ENCODE results near the gene SPINK6. TPM values are rescaled to one million over a fixed set of nuclear protein-coding genes. Genes with fewer than 3 reads are reported as not detected.

SPINK6 gene
- total RNA-seq, 2 experiments from 2014 or later: not detected

DNA sequence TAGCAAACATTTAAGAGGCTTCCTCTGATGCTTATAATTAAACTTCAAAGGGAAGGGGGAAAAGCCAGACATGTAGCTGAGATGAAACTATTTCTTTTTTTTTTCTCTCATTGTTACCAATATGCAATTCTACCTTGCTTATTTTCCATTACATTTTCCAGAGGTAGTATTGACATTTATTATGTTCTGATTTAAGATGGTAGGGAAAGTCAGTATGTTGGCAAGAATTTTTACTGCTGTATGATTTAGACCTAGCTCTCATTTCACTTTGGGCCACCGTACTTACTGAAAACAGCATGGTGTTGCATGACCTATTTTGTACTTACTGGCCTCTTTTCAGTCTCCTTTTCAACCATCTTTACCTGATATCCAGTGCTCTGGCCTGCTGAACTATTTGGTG, 9.6 kb upstream of the SPINK6 start:
- H3K27ac ChIP-seq (ENCODE audit: low read depth, low read length, poor library complexity, severe bottlenecking): no peak overlapping the region
- TF ChIP-seq EZH2phosphoT487 (IDR thresholded peaks at IDR 0.05; ENCODE audit: borderline replicate concordance, low read depth, low read length): no peak
- TF ChIP-seq, protein P1, sequence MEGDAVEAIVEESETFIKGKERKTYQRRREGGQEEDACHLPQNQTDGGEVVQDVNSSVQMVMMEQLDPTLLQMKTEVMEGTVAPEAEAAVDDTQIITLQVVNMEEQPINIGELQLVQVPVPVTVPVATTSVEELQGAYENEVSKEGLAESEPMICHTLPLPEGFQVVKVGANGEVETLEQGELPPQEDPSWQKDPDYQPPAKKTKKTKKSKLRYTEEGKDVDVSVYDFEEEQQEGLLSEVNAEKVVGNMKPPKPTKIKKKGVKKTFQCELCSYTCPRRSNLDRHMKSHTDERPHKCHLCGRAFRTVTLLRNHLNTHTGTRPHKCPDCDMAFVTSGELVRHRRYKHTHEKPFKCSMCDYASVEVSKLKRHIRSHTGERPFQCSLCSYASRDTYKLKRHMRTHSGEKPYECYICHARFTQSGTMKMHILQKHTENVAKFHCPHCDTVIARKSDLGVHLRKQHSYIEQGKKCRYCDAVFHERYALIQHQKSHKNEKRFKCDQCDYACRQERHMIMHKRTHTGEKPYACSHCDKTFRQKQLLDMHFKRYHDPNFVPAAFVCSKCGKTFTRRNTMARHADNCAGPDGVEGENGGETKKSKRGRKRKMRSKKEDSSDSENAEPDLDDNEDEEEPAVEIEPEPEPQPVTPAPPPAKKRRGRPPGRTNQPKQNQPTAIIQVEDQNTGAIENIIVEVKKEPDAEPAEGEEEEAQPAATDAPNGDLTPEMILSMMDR (conservative IDR thresholded peaks at IDR 0.05; ENCODE audit: low read length): no peak
- H3K4me2 ChIP-seq (ENCODE audit: low read length): no peak overlapping the region
- no peaks in the 10 kb centered on the region for H3K9me3 ChIP-seq (ENCODE audit: low read length)
- ChIA-PET CTCF (ENCODE audit: unreplicated experiment) (no interaction called here), POLR2A (no interaction called here)
- H3K9me2 ChIP-seq (ENCODE audit: insufficient read depth, low read length): no peaks in the 10 kb centered on the region
- no peak for DNase-seq (ENCODE audit: low spot score)
- no peaks in the 10 kb centered on the region for H3K79me2 ChIP-seq (ENCODE audit: insufficient read depth, low read depth, low read length)
- BruUV-seq (replicated peaks): no TSS peak
- no peak overlapping the region for H3K4me3 ChIP-seq (ENCODE audit: low read depth, low read length, poor library complexity, severe bottlenecking)
- no peaks in the 10 kb centered on the region for H4K20me1 ChIP-seq (ENCODE audit: insufficient read depth, low read length)
- no peak overlapping the region for H2AFZ ChIP-seq (ENCODE audit: low read length)
- intact Hi-C loops (cut with micrococcal nuclease; ENCODE audit: unreplicated experiment): no loop called here
- no peaks in the 10 kb centered on the region for H3K36me3 ChIP-seq (ENCODE audit: insufficient read depth, low read length)
- H3K4me1 ChIP-seq (ENCODE audit: insufficient read depth, low read length, poor library complexity, severe bottlenecking): no peaks in the 10 kb centered on the region

DNA sequence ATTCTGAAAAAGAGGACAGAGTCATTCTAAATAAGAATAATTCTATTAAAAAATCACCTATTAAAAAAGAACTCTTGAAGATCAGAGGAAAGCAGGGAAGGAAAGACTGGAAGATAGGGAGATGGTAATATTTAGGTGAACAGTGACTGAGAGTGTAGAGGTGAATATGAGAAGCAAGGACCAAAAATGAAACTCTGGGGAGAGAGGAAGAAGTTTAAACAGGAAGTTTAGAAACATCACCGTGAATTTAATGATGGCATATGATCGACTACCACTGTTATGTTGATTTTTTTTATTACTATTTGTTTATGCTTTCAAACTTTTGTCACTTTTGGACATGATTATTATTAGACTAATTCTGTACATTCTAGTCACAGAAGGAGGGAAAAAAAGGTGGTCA, 1.7 kb upstream of the SPINK6 start:
- Histone ChIP-seq H3K36me3 (ENCODE audit: insufficient read depth, low read length) (no peaks in the 10 kb centered on the region), H3K4me3 (ENCODE audit: low read depth, low read length, poor library complexity, severe bottlenecking) (no peak overlapping the region), H3K27ac (ENCODE audit: low read depth, low read length, poor library complexity, severe bottlenecking) (no peak overlapping the region), H3K9me2 (ENCODE audit: insufficient read depth, low read length) (no peaks in the 10 kb centered on the region), H3K9me3 (ENCODE audit: low read length) (no peaks in the 10 kb centered on the region), H3K4me1 (ENCODE audit: insufficient read depth, low read length, poor library complexity, severe bottlenecking) (no peaks in the 10 kb centered on the region), H2AFZ (ENCODE audit: low read length) (no peak overlapping the region), H3K4me2 (ENCODE audit: low read length) (no peak overlapping the region), H3K79me2 (ENCODE audit: insufficient read depth, low read depth, low read length) (no peaks in the 10 kb centered on the region), H4K20me1 (ENCODE audit: insufficient read depth, low read length) (no peaks in the 10 kb centered on the region)
- ChIA-PET POLR2A (no interaction called here), CTCF (ENCODE audit: unreplicated experiment) (no interaction called here)
- TF ChIP-seq, protein P1 (conservative IDR thresholded peaks at IDR 0.05; ENCODE audit: low read length): no peak
- no peak for TF ChIP-seq EZH2phosphoT487 (IDR thresholded peaks at IDR 0.05; ENCODE audit: borderline replicate concordance, low read depth, low read length)
- intact Hi-C loops (cut with micrococcal nuclease; ENCODE audit: unreplicated experiment): no loop called here
- no TSS peak for BruUV-seq (replicated peaks)
- no peak for DNase-seq (ENCODE audit: low spot score)

DNA sequence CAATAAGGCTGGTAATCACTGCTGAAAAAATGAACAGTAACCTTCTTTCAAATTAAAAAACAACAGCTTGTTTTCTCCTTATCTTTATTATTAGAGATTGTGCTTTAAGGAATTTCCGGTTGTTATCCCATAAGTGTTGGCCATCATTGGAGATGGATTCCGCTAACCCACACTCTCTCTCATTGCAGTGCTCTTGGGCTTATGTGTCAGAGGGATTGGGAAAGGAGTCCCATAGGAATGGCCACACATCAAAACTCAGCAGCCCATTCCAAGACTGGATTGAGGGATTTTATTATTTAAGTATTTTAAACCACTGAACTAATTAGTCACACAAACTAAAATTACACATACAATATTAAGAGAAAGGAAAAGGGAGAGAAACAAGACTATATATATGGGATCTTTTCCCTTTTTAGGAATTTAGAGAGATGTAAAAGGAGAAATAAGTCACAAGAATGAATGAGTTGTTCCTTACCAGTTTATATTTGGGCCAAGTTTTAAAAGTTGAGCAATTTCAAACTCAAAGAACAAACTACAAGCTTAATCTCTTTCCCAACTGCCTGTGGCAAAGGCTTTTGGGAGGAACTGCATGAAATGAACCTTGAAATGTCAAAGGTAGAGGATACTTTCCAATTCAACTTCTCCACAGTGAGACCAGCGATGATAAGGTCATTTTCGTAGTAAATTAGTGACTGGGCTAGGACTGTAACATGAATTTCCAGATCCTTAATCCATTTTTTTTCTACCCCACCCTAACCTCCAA, 2.4 kb downstream of the SPINK6 start:
- no peak overlapping the region for H3K4me3 ChIP-seq (ENCODE audit: low read depth, low read length, poor library complexity, severe bottlenecking)
- no peaks in the 10 kb centered on the region for H3K4me1 ChIP-seq (ENCODE audit: insufficient read depth, low read length, poor library complexity, severe bottlenecking)
- H2AFZ ChIP-seq (ENCODE audit: low read length): no peak overlapping the region
- H3K4me2 ChIP-seq (ENCODE audit: low read length): no peak overlapping the region
- no peak for TF ChIP-seq EZH2phosphoT487 (IDR thresholded peaks at IDR 0.05; ENCODE audit: borderline replicate concordance, low read depth, low read length)
- no peaks in the 10 kb centered on the region for H3K36me3 ChIP-seq (ENCODE audit: insufficient read depth, low read length)
- intact Hi-C loops (cut with micrococcal nuclease; ENCODE audit: unreplicated experiment): no loop called here
- no peaks in the 10 kb centered on the region for H3K9me3 ChIP-seq (ENCODE audit: low read length)
- H3K79me2 ChIP-seq (ENCODE audit: insufficient read depth, low read depth, low read length): no peaks in the 10 kb centered on the region
- H3K9me2 ChIP-seq (ENCODE audit: insufficient read depth, low read length): no peaks in the 10 kb centered on the region
- no peaks in the 10 kb centered on the region for H4K20me1 ChIP-seq (ENCODE audit: insufficient read depth, low read length)
- no peak overlapping the region for H3K27ac ChIP-seq (ENCODE audit: low read depth, low read length, poor library complexity, severe bottlenecking)
- BruUV-seq (replicated peaks): no TSS peak
- CTCF ChIA-PET (ENCODE audit: unreplicated experiment): no interaction called here
- POLR2A ChIA-PET: no interaction called here
- DNase-seq (ENCODE audit: low spot score): no peak
